Central memory CD8-positive, alpha-beta T cell (primary cell): ENCODE measurements around the gene MRM1.
"Not testable (repeated sequence)": the region's sequence is repeated elsewhere in the genome, so short reads cannot be mapped to it uniquely, and the experiment has no call there.

ENCODE experiments used
- ATAC-seq: fragments of 150-1000 bp; cut with Tn5 transposase; replicated peaks from 2 replicates; pipeline ENCODE4 v1.10.0; 2022; ENCODE audit warnings: mild to moderate bottlenecking, moderate FRiP score, moderate number of reproducible peaks; ENCODE audit not compliant: poor library complexity, severe bottlenecking; ENCODE audit errors: extremely low read depth
- DNase-seq, 2 donors: peaks; one replicate each; pipeline ENCODE4 v3.0.0; 2021; ENCODE audit warnings: low spot score in 2 of 2
- H3K27ac Mint-ChIP-seq: one replicate; pipeline ENCODE4 v1.8.0; 2022; ENCODE audit warnings: low read depth, mild to moderate bottlenecking, moderate library complexity, mixed read lengths
- H3K27me3 Mint-ChIP-seq: one replicate; pipeline ENCODE4 v1.8.0; 2022; ENCODE audit warnings: mixed read lengths
- H3K36me3 Mint-ChIP-seq: one replicate; pipeline ENCODE4 v1.8.0; 2022; ENCODE audit warnings: mild to moderate bottlenecking, moderate library complexity, mixed read lengths; ENCODE audit not compliant: insufficient read depth
- H3K4me1 Mint-ChIP-seq: one replicate; pipeline ENCODE4 v1.8.0; 2022; ENCODE audit warnings: mixed read lengths
- H3K4me3 Mint-ChIP-seq: one replicate; pipeline ENCODE4 v1.8.0; 2022; ENCODE audit warnings: mild to moderate bottlenecking, moderate library complexity, mixed read lengths
- H3K9me3 Mint-ChIP-seq: one replicate; pipeline ENCODE4 v1.8.0; 2022; ENCODE audit warnings: mixed read lengths

Gene MRM1

DNA sequence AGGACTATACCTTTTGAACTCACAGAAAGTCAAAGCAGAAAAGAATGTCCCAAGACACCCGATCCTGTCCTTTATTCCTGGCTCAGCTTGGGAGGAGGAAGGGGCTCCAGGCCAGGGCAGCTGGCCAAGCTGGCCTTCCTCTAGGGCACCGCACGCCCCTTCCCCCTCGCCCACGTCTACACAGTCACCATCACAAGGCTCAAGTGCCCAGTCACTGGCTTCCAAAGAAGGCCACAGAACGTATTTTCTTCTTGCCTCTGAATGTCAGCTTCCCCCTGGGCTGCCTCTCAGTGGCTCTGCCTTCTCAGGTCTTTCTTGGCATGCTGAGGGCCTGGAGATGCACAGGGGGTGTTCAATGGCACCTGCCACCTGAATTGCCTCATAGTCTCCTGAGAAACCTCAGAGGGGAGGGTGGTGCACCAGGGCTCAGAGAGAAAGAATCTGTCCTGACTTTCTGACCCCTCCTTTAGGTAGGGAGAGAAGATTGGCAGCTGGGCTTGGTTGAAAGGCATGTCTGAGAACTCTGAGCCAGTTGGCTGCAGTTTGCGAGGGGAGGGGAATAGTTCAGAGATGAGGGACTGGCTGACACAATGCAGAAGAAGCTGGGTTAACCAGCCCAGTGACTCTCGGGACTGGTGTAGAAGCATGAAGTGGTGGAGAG, 7.6 kb upstream of the MRM1 start:
- Mint-ChIP-seq H3K4me1 (peaks cover 18% of the 10 kb centered on the region), H3K27me3 (no peaks in the 10 kb centered on the region), H3K27ac (no peak overlapping the region), H3K9me3 (no peaks in the 10 kb centered on the region), H3K36me3 (peaks cover 12% of the 10 kb centered on the region), H3K4me3 (no peak overlapping the region)
- ATAC-seq (no peak), DNase-seq (no peak)

DNA sequence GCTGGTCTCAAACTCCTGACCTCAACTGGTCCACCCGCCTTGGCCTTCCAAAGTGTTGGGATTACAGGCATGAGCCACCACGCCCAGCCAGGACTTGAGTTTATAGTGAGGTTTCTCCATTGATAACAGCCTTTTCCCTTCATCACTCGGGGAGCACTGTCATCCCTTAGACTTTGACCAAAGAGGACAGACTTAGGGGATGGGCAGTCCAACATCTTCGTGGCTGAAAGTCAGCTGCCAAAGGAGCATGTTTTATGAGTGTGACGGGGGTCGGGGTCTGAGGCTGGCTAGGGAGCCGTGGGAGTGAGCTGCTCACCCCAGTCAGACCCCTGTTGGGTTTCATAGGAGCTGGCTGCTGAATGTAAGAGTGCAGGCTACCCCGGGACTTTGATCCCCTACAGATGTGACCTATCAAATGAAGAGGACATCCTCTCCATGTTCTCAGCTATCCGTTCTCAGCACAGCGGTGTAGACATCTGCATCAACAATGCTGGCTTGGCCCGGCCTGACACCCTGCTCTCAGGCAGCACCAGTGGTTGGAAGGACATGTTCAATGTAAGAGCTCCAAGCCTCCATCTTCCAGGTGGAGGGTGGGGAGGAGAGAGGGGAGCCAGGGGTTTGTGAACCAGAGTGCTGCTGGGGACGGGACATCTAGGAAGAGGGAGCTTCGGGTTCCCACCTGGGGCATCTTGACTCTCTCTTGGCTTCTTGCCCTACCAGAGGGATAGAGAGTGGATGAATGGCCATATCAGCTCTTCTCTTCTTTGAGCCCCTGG, 6.6 kb upstream of the MRM1 start:
- Mint-ChIP-seq H3K36me3 (peaks cover 4% of the 10 kb centered on the region), H3K9me3 (no peaks in the 10 kb centered on the region), H3K27me3 (no peaks in the 10 kb centered on the region), H3K4me1 (peaks cover 18% of the 10 kb centered on the region), H3K4me3 (no peak overlapping the region), H3K27ac (no peak overlapping the region)
- ATAC-seq (no peak), DNase-seq (no peak)

DNA sequence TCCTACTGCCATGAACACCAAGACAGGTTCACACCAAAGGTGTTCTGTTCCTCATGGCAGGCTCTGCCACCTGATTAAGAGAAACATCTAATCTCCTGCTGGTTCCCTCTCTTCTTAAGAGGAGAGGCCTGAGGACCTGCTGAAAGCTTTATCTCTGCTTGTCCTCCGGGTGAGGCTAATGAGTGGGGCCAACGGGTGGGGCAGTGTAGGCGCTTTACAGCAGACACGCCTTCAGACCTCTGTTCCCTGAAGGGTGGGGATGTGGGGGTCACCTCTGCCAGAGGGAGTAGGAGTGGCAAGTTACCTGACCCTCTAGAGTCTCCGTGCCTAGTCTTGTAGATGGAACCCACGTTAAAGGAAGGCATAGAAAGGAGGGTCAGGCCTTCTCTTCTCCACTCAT, 4.2 kb upstream of the MRM1 start:
- Mint-ChIP-seq H3K27ac (peak overlapping the region; percentile 42), H3K27me3 (no peaks in the 10 kb centered on the region), H3K36me3 (peaks cover 8% of the 10 kb centered on the region), H3K4me1 (peaks cover 23% of the 10 kb centered on the region), H3K4me3 (no peak overlapping the region), H3K9me3 (no peaks in the 10 kb centered on the region)
- DNase-seq: no peak
- ATAC-seq: no peak

DNA sequence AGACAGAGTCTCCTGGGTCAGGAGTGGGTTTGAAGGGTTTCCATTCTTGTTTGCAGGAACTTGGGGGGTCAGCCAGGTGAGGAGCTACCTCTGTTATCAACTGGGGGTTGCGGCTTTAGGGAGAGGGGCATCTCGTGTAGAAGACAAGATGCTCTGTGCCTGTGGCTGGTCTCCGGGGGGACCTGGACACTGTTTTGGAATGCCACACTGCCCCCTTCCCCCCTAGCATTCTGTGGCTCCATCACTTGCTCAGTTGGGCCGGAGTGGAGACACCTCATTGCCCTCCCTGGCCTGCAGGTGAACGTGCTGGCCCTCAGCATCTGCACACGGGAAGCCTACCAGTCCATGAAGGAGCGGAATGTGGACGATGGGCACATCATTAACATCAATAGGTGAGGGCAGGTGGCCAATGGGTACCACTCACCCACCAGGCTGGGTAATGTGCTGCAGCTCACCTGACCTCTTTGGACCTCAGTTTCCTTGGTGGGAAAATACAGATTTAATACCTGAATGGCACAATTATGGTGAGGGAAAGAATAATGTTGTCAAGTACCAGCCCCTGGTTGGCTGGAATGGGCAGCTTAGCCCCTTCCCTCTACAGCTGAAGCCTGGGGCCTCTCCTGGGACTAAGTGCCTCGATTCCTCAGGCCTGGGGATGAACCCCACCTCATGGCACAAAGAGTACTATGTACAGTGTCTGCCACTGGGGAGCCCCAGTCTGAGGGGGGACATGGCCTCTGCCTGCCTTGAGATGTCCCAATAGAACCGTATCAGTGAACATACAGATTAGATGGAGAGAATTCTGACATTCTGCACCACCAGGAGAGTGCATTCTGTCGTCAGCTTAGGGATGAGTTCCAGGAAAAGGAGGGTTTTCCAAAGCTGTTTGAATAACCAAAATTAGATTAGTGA, 3.3 kb upstream of the MRM1 start:
- ATAC-seq (no peak), DNase-seq (no peak)
- no peaks in the 10 kb centered on the region for H3K9me3 Mint-ChIP-seq
- H3K27me3 Mint-ChIP-seq: no peaks in the 10 kb centered on the region
- H3K4me3 Mint-ChIP-seq: no peak overlapping the region
- peaks cover 23% of the 10 kb centered on the region for H3K4me1 Mint-ChIP-seq
- H3K27ac Mint-ChIP-seq: peak overlapping the region; percentile 42
- peaks cover 8% of the 10 kb centered on the region for H3K36me3 Mint-ChIP-seq

DNA sequence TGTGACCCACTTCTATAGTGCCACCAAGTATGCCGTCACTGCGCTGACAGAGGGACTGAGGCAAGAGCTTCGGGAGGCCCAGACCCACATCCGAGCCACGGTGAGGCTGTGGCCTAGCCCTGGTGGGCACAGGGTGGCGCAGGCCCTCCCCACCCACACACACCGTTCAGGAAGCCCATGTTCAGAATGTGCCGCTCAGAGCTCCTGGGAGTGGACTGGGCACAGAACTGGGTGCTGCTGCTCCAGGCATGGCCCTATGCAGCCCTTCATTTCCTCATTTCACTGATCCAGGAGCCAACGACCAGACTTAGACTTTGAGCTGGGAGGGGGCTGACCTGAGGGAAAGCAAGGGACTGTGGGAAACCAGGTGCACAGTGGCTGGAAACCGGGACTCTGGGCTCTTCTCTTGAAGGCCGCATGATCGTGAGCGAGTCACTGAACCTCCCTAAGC, 2.4 kb upstream of the MRM1 start:
- Mint-ChIP-seq H3K27me3 (no peaks in the 10 kb centered on the region), H3K27ac (no peak overlapping the region), H3K36me3 (peaks cover 8% of the 10 kb centered on the region), H3K4me1 (peaks cover 23% of the 10 kb centered on the region), H3K4me3 (no peak overlapping the region), H3K9me3 (no peaks in the 10 kb centered on the region)
- ATAC-seq (no peak), DNase-seq (no peak)

DNA sequence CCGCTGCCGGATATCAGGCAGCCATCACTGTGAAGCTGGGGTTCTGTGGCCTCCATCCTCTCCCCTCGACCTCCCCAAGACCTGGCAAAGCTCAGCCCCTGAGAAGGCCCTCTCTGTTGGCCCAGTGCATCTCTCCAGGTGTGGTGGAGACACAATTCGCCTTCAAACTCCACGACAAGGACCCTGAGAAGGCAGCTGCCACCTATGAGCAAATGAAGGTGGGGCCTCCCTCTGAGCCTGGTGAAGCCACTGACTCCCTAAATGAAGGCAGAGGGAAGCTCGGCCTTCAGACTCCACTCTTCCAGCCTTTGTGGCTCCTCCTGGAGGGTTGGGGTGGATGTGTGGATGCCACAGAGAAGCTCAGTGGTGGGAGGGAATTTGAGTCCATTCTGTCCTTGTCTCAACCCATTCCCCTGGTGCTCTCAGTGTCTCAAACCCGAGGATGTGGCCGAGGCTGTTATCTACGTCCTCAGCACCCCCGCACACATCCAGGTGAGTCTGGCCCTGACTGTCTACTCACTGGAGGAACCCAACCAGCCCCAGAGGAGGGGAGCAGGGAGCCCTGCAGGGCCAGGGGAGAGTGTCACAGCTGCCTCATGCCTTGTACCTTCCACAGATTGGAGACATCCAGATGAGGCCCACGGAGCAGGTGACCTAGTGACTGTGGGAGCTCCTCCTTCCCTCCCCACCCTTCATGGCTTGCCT, 1.7 kb upstream of the MRM1 start:
- peaks cover 9% of the 10 kb centered on the region for H3K36me3 Mint-ChIP-seq
- no peak overlapping the region for H3K27ac Mint-ChIP-seq
- peaks cover 29% of the 10 kb centered on the region for H3K4me1 Mint-ChIP-seq
- H3K9me3 Mint-ChIP-seq: no peaks in the 10 kb centered on the region
- no peak for ATAC-seq
- H3K4me3 Mint-ChIP-seq: no peak overlapping the region
- H3K27me3 Mint-ChIP-seq: no peaks in the 10 kb centered on the region
- DNase-seq: no peak

DNA sequence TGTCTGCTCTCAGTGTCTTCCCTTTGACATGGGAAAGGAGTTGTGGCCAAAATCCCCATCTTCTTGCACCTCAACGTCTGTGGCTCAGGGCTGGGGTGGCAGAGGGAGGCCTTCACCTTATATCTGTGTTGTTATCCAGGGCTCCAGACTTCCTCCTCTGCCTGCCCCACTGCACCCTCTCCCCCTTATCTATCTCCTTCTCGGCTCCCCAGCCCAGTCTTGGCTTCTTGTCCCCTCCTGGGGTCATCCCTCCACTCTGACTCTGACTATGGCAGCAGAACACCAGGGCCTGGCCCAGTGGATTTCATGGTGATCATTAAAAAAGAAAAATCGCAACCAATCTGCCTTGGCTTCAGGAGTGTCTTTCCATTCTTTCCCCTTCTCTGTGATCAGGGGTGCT, 918 bp upstream of the MRM1 start:
- ATAC-seq (no peak), DNase-seq (no peak)
- H3K9me3 Mint-ChIP-seq: no peaks in the 10 kb centered on the region
- no peaks in the 10 kb centered on the region for H3K27me3 Mint-ChIP-seq
- H3K4me1 Mint-ChIP-seq: peaks cover 34% of the 10 kb centered on the region
- H3K36me3 Mint-ChIP-seq: peaks cover 9% of the 10 kb centered on the region
- peak overlapping the region; percentile 88 for H3K4me3 Mint-ChIP-seq
- peak overlapping the region; percentile 84 for H3K27ac Mint-ChIP-seq

DNA sequence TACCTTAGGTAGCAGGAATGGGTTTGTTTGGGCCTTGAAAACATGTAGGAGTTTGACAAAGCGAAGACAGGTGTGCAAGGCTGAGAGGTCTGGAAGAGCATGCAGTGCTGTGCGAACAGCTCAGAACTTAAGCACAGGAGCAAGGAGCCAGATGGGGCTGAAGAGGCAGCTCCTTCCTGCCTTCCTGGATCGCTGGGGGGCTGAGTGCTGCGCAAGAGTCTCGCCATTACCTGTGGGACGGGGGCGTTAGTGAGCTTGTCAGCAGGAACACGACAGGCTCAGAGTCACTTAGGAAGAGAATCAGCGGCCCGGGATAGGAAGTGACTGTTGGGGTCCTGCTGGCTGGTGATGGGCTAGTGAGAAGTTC, 464 bp upstream of the MRM1 start:
- ATAC-seq: no peak
- H3K27me3 Mint-ChIP-seq: no peaks in the 10 kb centered on the region

DNA sequence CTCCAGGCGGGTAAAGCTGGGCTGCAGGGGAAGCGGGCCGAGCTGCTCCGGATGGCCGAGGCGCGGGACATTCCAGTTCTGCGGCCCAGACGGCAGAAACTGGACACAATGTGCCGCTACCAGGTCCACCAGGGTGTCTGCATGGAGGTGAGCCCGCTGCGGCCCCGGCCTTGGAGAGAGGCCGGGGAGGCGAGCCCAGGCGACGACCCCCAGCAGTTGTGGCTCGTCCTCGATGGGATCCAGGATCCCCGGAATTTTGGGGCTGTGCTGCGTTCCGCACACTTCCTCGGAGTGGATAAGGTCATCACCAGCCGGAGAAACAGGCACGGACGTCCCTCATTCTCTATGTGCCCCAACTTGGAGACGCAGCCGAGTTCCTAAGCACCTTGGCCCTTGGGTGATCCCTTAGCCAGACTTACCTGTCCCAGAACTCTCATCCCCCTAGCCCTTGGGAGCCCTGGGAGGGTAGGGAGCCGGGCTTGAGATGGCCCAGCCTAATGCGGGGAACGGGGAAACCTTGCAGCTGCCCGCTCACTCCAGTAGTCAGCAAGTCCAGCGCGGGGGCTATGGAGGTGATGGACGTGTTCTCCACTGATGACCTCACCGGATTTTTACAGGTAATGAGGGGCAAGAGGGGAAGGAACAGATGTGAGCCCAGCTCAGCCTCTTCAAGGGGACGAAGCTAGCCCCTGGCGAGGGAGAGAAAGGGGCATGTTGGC, 806 bp downstream of the MRM1 start:
- DNase-seq (no peak), ATAC-seq (peak; percentile 13)
- Mint-ChIP-seq H3K27me3 (no peaks in the 10 kb centered on the region), H3K4me3 (peak overlapping the region; percentile 88), H3K27ac (peak overlapping the region; percentile 84), H3K9me3 (no peaks in the 10 kb centered on the region), H3K36me3 (peaks cover 11% of the 10 kb centered on the region), H3K4me1 (peaks cover 42% of the 10 kb centered on the region)

More for the DNA sequence above, 464 bp upstream of the MRM1 start:
- H3K27ac Mint-ChIP-seq: peak overlapping the region; percentile 84
- H3K4me3 Mint-ChIP-seq: peak overlapping the region; percentile 88
- H3K9me3 Mint-ChIP-seq: no peaks in the 10 kb centered on the region
- peaks cover 11% of the 10 kb centered on the region for H3K36me3 Mint-ChIP-seq
- no peak for DNase-seq
- peaks cover 38% of the 10 kb centered on the region for H3K4me1 Mint-ChIP-seq

DNA sequence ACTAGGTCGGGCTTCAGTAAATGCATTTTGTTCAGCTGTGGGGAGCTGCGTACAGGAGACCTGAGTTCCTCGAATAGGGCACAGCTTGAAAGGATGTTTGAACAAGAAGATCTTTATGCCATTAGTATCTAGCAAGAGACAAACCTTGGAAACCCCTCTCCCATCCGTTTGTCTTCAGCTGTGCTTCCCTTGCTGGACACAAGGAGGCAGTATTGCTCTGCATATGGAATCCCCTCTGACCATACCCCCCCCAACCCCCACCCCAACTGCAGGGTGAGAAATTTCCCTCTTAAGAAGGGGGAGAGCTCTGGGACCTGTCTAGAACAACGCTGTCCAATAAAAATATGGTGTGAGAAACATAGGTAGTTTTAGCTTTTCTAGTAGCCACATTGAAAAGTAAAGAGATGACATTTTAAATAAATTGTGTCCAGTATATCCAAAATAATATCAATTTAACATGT, 1.6 kb downstream of the MRM1 start:
- Mint-ChIP-seq H3K4me1 (peaks cover 46% of the 10 kb centered on the region), H3K4me3 (peak overlapping the region; percentile 88), H3K27me3 (no peaks in the 10 kb centered on the region), H3K36me3 (peaks cover 11% of the 10 kb centered on the region), H3K9me3 (no peaks in the 10 kb centered on the region), H3K27ac (no peak overlapping the region)
- ATAC-seq (peak; percentile 24), DNase-seq (peak; percentile 41 to 48)

DNA sequence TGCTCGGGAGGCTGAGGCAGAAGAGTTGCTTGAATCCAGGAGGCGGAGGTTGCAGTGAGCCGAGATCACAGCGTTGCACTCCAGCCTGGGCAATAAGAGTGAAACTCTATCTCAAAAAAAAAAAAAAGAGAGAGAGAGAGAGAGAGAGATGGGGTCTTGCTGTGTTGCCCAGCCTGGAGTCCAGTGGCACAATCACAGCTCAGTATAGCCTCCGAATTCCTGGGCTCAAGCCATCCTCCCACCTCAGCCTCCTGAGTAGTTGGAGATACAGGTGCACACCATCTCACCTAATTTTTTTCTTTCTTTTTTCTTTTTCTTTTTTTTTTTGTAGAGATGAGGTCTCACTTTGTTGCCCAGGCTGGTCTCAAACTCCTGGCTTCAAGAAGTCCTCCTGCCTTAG, 3.6 kb downstream of the MRM1 start:
- H3K4me3 Mint-ChIP-seq: not testable (repeated sequence)

More for the DNA sequence above, 3.6 kb downstream of the MRM1 start:
- peaks cover 54% of the 10 kb centered on the region for H3K4me1 Mint-ChIP-seq
- not testable (repeated sequence) for H3K27ac Mint-ChIP-seq, H3K27me3 Mint-ChIP-seq, DNase-seq, ATAC-seq, H3K9me3 Mint-ChIP-seq
- H3K36me3 Mint-ChIP-seq: peaks cover 11% of the 10 kb centered on the region
